Measurements from ENCODE around the gene SPATA6.

The SPATA6 gene

DNA sequence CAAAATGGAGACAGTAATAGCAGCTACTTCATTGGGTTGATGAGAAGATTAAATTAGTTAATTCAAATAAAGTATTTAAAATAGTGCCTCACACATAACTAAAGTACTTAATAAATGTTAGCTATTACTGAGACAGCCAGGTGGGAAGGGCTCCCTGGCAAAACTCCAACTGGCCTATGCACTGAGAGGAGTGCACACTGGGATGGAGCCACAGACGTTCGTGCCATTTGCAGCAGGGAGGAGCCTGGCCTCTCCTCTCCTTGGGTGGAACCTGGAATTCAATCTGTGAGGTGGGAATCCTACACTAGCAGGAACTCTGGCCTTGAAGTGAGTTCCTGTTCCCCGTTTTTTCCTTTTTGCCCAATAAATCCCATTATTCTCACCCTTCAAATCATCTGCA, 221.4 kb downstream of the SPATA6 start:
- no peak for DNase-seq

DNA sequence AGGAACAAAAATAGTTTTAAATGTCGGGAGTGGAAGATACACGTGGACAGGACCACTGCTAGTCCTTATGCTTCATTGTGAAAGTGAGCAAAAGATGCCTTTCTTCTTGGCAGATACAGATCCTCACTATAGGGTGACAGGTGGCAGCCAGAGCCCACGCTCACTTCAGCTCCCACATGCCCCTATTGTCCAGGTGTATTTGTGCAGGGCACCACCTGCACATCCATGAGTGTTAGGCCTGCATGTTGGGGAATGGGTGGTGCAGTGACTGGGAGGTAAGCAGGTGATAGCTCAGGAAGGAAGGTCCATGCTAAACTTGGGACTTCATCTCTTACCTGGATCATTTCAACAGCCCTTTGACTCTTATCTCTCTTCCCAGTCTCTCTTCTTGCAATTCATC, 222.1 kb downstream of the SPATA6 start:
- DNase-seq: no peak

DNA sequence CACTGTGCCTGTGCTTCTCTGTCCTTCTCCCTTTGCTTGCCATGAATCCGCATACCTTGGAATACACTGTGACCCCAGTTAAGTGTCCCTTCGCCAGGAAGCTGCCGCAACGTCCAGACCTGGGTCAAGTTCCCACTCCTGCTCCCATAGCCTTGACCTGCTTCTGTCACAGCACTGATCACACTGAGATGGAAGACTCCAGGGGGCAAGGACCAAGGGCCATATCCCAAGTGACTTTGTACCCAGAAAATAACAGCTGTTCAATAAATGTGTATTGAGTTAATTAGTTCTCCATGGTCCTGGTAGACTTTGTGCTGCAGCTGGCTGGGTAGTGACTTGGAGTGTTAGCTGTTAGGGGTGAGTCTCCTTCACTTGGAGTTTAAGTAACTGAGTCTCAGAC, 223.6 kb downstream of the SPATA6 start:
- no peak for DNase-seq

DNA sequence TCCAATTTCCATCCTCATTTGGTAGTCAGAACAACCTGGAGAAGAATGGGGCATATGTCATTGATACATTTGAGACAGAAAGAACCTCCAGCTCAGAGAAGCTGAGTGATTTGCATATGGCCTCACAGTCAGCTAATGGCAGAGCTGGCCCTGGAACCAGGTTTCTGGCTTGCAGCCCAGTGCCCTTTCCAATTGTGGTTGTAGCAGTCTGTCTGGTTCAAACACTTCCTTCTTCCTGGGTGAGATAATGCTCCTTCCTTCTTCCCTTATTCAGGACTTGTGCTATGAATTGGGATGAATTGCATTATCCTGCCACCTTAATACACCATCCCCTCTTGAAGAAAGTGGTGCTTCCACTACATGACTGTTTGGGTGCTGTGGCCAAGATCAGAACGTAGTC, 225.3 kb downstream of the SPATA6 start:
- DNase-seq: no peak
